H1 (cell line): Measurements from ENCODE around the gene CD46. TPM values are rescaled to one million over a fixed set of nuclear protein-coding genes. Genes with fewer than 3 reads are reported as not detected.
A peak's percentile ranks its signal among the peaks of the same experiment; 100 is the strongest.

Experiments used
- CBX8 ChIP-seq: fragments of 300-800, 300-1000 bp; sonication (generic); IDR thresholded peaks from 2 replicates; pipeline ENCODE4 v1.7.1; 2016; ENCODE audit warnings: low read depth, low read length, borderline replicate concordance
- GTF2F1 ChIP-seq: IDR thresholded peaks from 2 replicates; pipeline ENCODE4 v1.6.1; 2012; ENCODE audit warnings: low read depth, low read length, improper control_type of control experiment, borderline replicate concordance
- RXRA ChIP-seq: IDR thresholded peaks from 2 replicates; pipeline ENCODE4 v1.6.1; 2011; ENCODE audit warnings: low read depth, mild to moderate bottlenecking, low read length, moderate library complexity; ENCODE audit not compliant: insufficient read depth
- SAP30 ChIP-seq: fragments of 300-600 bp; sonication (generic); IDR thresholded peaks from 2 replicates; pipeline ENCODE4 v1.7.1; 2012; ENCODE audit warnings: low read length, moderate library complexity, mild to moderate bottlenecking, inconsistent platforms; ENCODE audit not compliant: insufficient read depth, insufficient replicate concordance
- SIRT6 ChIP-seq: IDR thresholded peaks from one replicate; pipeline ENCODE4 v1.7.1; 2012; ENCODE audit warnings: low read length, inconsistent platforms
- polyA plus RNA-seq, 7 experiments: library from polyadenylated mRNA; depleted of rRNA in 3 of 7; stranded (reverse) in 5 of 7; unstranded in 2 of 7; fragments of >200 nt in 5 of 7; fragments of 200-250 nt in 2 of 7; gene quantifications; 1 replicate in 5 of 7; 2 replicates in 1 of 7; 4 replicates in 1 of 7; pipeline versions ENCODE4 v1.2.1 to v1.2.3, GENCODE V29; 2011 to 2013; ENCODE audit warnings: missing spikeins in 2 of 7, mixed read lengths in 2 of 7
- total RNA-seq: library from RNA; stranded (reverse); fragmentation: NEBNext Ultra II Directional; extraction: Animal tissue kit (Norgen Biotek cat#: 25700); gene quantifications from 2 replicates; pipeline ENCODE4 v1.2.1, GENCODE V29; 2021

The CD46 gene
- total and polyA plus RNA-seq, 2 of the 8 experiments (the other 6 are each of a cell fraction or from before 2014, with no cell fraction given), result 60.9 to 113 TPM

DNA sequence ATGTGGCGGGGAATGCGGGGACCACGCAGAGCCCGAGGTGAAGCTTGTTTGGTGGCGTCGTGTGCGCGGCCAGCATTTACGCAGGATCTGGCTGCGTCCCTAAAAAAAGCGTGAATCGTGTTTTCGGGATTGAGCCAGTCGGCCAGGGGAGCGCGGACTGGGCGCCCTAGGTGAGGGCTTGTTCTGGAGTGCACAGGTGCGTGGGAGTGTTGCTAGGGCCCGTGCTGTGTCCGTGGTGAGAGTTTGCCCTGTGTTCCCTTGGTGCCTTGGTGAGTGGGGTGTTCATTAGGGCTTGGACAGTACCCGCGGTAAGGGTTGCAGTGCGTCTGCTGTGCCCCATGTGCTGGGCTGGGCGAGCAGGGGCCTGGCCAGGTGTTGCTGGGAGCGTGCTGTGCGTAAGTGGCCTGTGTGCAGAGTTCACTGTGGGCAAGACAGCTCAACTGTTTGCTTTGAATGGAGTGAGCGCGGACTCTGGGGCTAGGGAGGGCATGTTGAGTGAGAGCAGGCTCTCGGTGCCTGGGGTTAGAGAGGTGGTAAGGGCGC, 673 bp downstream of the CD46 start (continued):
- TF ChIP-seq GTF2F1 (no peak), CBX8 (no peak), SAP30 (peak; percentile 22), SIRT6 (no peak), RXRA (no peak)
